Astrocyte (in vitro differentiated cells and primary cell): ENCODE data around the gene ATP6V1F.

Experiments used
- EZH2 ChIP-seq: IDR thresholded peaks from 2 replicates; pipeline ENCODE4 v1.6.1; 2012; ENCODE audit warnings: mild to moderate bottlenecking, low read length, inconsistent platforms; ENCODE audit not compliant: insufficient read depth
- TF ChIP-seq, protein P1 (sequence below): IDR thresholded peaks from 2 replicates; pipeline ENCODE4 v1.5.1; 2011; ENCODE audit warnings: low read depth, mild to moderate bottlenecking, inconsistent platforms, low read length, moderate library complexity; ENCODE audit not compliant: insufficient read depth

DNA sequence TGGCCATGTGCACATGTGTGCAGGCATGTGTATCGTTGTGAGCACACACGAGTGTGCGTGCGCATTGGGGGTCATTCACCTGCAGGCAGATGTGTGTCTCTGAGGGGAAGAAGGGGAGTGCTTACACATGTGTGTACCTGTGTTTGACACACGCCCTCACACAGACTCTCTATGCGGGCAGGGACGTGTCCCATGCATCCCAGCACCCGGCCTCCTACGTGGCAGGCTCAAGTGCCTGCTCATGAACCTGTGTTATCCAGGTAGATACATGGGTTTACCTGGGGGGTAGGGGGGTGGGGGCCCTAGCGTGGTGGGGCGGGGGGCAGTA, 29.2 kb downstream of the ATP6V1F start:
- TF ChIP-seq, protein P1, sequence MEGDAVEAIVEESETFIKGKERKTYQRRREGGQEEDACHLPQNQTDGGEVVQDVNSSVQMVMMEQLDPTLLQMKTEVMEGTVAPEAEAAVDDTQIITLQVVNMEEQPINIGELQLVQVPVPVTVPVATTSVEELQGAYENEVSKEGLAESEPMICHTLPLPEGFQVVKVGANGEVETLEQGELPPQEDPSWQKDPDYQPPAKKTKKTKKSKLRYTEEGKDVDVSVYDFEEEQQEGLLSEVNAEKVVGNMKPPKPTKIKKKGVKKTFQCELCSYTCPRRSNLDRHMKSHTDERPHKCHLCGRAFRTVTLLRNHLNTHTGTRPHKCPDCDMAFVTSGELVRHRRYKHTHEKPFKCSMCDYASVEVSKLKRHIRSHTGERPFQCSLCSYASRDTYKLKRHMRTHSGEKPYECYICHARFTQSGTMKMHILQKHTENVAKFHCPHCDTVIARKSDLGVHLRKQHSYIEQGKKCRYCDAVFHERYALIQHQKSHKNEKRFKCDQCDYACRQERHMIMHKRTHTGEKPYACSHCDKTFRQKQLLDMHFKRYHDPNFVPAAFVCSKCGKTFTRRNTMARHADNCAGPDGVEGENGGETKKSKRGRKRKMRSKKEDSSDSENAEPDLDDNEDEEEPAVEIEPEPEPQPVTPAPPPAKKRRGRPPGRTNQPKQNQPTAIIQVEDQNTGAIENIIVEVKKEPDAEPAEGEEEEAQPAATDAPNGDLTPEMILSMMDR, result no peak
- no peak for TF ChIP-seq EZH2
